Fibroblast of lung (primary cell): ENCODE data around the gene SSTR5. TPM values are rescaled to one million over a fixed set of nuclear protein-coding genes. Genes with fewer than 3 reads are reported as not detected.

Experiments used
- DNase-seq, 2 donors: peaks; one replicate each; pipeline versions ENCODE4 v3.0.0 to v3.0.0-alpha.2; 2010; ENCODE audit warnings: low read depth in 2 of 2
- H2AFZ ChIP-seq: 2 replicates; pipeline ENCODE4 v1.5.1; 2012; ENCODE audit warnings: low read length, control low read depth, inconsistent platforms
- H3K27ac ChIP-seq: 2 replicates; pipeline ENCODE4 v1.5.1; 2011; ENCODE audit warnings: low read length, control low read depth; ENCODE audit not compliant: insufficient read depth
- H3K27me3 ChIP-seq: 2 replicates; pipeline ENCODE4 v1.5.1; 2011; ENCODE audit warnings: mild to moderate bottlenecking, low read length; ENCODE audit not compliant: control insufficient read depth, insufficient read depth
- H3K36me3 ChIP-seq: 2 replicates; pipeline ENCODE4 v1.5.1; 2011; ENCODE audit warnings: low read length; ENCODE audit not compliant: control insufficient read depth, insufficient read depth
- H3K4me1 ChIP-seq: 2 replicates; pipeline ENCODE4 v1.5.1; 2011; ENCODE audit warnings: low read length; ENCODE audit not compliant: control insufficient read depth, insufficient read depth; ENCODE audit errors: extremely low read depth
- H3K4me2 ChIP-seq: 2 replicates; pipeline ENCODE4 v1.5.1; 2011; ENCODE audit warnings: low read length, control low read depth; ENCODE audit not compliant: insufficient read depth; ENCODE audit errors: extremely low read depth
- H3K4me3 ChIP-seq, 4 experiments: fragments of 200-600 bp in 1 of 4; sonication (generic) in 1 of 4; replicated peaks in 1 of 4; 2 replicates each; pipeline ENCODE4 v1.5.1; 2011 to 2016; ENCODE audit warnings: low read length in 4 of 4, low read depth in 3 of 4, mild to moderate bottlenecking in 3 of 4, control low read depth in 2 of 4, inconsistent platforms in 1 of 4, mixed read lengths in 1 of 4; ENCODE audit not compliant: insufficient read depth in 1 of 4; ENCODE audit errors: control extremely low read depth in 1 of 4
- H3K79me2 ChIP-seq: 2 replicates; pipeline ENCODE4 v1.5.1; 2012; ENCODE audit warnings: mild to moderate bottlenecking, low read length, inconsistent platforms; ENCODE audit not compliant: control insufficient read depth, insufficient read depth
- H3K9ac ChIP-seq: 2 replicates; pipeline ENCODE4 v1.5.1; 2011; ENCODE audit warnings: mild to moderate bottlenecking, low read length, control low read depth; ENCODE audit not compliant: insufficient read depth
- H3K9me3 ChIP-seq: 2 replicates; pipeline ENCODE4 v1.5.1; 2012; ENCODE audit warnings: low read depth, low read length; ENCODE audit not compliant: control insufficient read depth, insufficient read depth
- H4K20me1 ChIP-seq: 2 replicates; pipeline ENCODE4 v1.5.1; 2011; ENCODE audit warnings: low read length; ENCODE audit not compliant: control insufficient read depth, insufficient read depth; ENCODE audit errors: extremely low read depth
- EZH2 ChIP-seq: IDR thresholded peaks from 2 replicates; pipeline ENCODE4 v1.5.1; 2012; ENCODE audit warnings: low read length, control low read depth, mild to moderate bottlenecking; ENCODE audit errors: missing control alignments
- polyA plus RNA-seq, 2 donors: library from polyadenylated mRNA; depleted of rRNA in 1 of 2; stranded (reverse) in 1 of 2; unstranded in 1 of 2; fragments of >200 nt; gene quantifications; 2 replicates each; pipeline ENCODE4 v1.2.1, GENCODE V29; 2011 to 2012; ENCODE audit warnings: missing spikeins in 1 of 2
- total RNA-seq: library from RNA; depleted of rRNA; stranded (reverse); fragments of >200 nt; gene quantifications from 2 replicates; pipeline ENCODE4 v1.2.1, GENCODE V29; 2014
- TF ChIP-seq, protein P1 (sequence below), 2 donors: IDR thresholded peaks in 1 of 2; conservative IDR thresholded peaks in 1 of 2; 1 replicate in 1 of 2; 2 replicates in 1 of 2; pipeline ENCODE4 v1.5.1; 2011 to 2012; ENCODE audit warnings: low read length in 2 of 2, control low read depth in 1 of 2, inconsistent platforms in 1 of 2, low read depth in 1 of 2, mild to moderate bottlenecking in 1 of 2

Gene SSTR5
- total and polyA plus RNA-seq, 2 donors (not counting 1 experiment from before 2014, with no cell fraction given): not detected

DNA sequence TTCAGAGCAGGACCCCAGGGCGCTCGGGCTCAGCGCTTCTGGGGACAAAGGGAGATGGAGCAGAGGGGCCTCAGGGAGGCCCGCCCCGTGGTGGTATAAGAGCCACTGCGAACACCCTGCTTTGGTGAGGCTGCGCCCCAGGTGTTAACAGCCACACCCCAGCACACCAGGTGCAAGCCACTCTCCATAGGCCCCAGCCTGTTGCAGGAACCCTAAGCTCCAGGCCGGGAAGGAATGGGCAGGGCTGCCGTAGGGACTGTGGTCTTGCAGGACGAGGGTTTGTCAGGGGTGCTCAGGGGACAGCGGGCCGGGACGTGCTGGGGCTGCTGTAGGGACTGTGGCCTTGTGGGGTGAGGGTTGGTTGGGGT is 17.0 kb upstream of the SSTR5 start:
- no peak overlapping the region for H3K4me2 ChIP-seq
- H3K9ac ChIP-seq: no peak overlapping the region
- no peak overlapping the region for H3K4me3 ChIP-seq
- H3K27me3 ChIP-seq: no peaks in the 10 kb centered on the region
- no peaks in the 10 kb centered on the region for H4K20me1 ChIP-seq
- no peak overlapping the region for H2AFZ ChIP-seq
- TF ChIP-seq, protein P1, sequence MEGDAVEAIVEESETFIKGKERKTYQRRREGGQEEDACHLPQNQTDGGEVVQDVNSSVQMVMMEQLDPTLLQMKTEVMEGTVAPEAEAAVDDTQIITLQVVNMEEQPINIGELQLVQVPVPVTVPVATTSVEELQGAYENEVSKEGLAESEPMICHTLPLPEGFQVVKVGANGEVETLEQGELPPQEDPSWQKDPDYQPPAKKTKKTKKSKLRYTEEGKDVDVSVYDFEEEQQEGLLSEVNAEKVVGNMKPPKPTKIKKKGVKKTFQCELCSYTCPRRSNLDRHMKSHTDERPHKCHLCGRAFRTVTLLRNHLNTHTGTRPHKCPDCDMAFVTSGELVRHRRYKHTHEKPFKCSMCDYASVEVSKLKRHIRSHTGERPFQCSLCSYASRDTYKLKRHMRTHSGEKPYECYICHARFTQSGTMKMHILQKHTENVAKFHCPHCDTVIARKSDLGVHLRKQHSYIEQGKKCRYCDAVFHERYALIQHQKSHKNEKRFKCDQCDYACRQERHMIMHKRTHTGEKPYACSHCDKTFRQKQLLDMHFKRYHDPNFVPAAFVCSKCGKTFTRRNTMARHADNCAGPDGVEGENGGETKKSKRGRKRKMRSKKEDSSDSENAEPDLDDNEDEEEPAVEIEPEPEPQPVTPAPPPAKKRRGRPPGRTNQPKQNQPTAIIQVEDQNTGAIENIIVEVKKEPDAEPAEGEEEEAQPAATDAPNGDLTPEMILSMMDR (conservative IDR thresholded peaks at IDR 0.05 in 1 of 2, IDR thresholded peaks at IDR 0.05 in 1 of 2; ENCODE audit: low read depth in 1 of 2, low read length in 2 of 2): no peak
- no peak for TF ChIP-seq EZH2
- DNase-seq: no peak
- no peaks in the 10 kb centered on the region for H3K79me2 ChIP-seq
- H3K9me3 ChIP-seq: no peaks in the 10 kb centered on the region
- no peaks in the 10 kb centered on the region for H3K36me3 ChIP-seq
- H3K27ac ChIP-seq: no peak overlapping the region
- H3K4me1 ChIP-seq: no peaks in the 10 kb centered on the region

DNA sequence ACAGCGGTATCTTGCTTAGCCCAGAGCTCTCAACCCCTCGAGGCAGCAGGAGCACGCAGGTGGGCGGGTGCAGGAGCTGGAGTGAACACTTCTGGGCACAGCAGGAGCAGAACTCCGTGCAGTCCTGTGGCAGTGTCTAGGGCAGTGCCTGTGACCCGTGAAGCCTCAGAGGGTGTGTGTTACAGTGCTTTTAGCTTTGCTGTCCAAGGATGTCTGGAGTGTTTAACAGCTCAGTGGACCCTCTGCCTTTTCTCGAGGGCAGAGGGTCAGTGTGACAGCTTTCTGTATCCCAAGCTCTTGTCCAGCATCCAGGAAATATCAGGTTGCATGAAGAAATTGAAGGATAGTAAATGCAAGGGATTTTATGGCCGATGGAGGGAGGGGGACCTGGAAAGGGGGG is 16.4 kb upstream of the SSTR5 start:
- Histone ChIP-seq H3K36me3 (no peaks in the 10 kb centered on the region), H3K9ac (no peak overlapping the region), H2AFZ (no peak overlapping the region), H3K27ac (no peak overlapping the region), H3K79me2 (no peaks in the 10 kb centered on the region), H3K4me3 (no peak overlapping the region), H3K9me3 (no peaks in the 10 kb centered on the region), H3K4me1 (no peaks in the 10 kb centered on the region), H4K20me1 (no peaks in the 10 kb centered on the region), H3K27me3 (no peaks in the 10 kb centered on the region), H3K4me2 (no peak overlapping the region)
- TF ChIP-seq, protein P1 (conservative IDR thresholded peaks at IDR 0.05 in 1 of 2, IDR thresholded peaks at IDR 0.05 in 1 of 2; ENCODE audit: low read depth in 1 of 2, low read length in 2 of 2): no peak
- no peak for DNase-seq

DNA sequence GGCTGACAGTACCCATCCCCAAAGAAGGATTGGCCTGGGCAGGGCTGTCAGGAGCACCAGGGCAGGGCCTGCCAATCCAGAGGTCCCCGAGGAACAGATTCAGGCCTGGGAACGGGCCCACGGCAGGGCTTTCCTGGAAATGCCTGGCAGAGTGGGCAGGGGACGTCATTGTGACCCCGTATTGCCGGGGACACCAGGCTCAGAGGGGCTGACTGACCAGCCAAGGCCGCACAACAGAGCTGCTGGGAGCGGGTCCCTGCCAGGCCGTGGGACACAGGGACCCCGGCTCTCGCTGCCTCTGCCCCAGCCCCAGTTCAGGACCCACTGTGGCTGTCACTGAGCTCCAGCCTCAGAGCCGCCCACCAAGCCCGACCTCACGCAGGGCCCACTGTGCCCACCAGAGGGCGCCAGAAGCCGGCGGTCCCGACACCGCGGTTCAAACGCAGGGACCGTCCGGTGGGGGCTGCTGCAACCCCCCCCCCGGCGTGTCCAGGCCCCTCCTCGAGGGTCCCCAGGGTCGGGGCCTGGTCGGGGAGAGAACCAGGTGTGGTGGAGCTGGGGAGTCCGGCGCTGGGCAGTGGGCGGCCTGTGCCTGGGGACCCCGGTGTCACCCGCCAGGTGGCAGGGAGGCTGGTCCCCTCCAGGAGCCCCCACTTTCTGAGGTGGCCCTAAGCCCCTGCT is 15.2 kb upstream of the SSTR5 start:
- Histone ChIP-seq H3K27me3 (no peaks in the 10 kb centered on the region), H2AFZ (no peak overlapping the region), H3K36me3 (no peaks in the 10 kb centered on the region), H3K9me3 (no peaks in the 10 kb centered on the region), H3K4me1 (no peaks in the 10 kb centered on the region), H3K27ac (no peak overlapping the region), H3K9ac (no peak overlapping the region), H3K4me2 (no peak overlapping the region), H3K4me3 (no peak overlapping the region), H3K79me2 (no peaks in the 10 kb centered on the region), H4K20me1 (no peaks in the 10 kb centered on the region)
- TF ChIP-seq EZH2: no peak
- TF ChIP-seq, protein P1 (conservative IDR thresholded peaks at IDR 0.05 in 1 of 2, IDR thresholded peaks at IDR 0.05 in 1 of 2; ENCODE audit: low read depth in 1 of 2, low read length in 2 of 2): peak; percentile 23 to 56
- DNase-seq: no peak
